C4-2B (cell line): ENCODE measurements around the gene LFNG.
A peak's percentile ranks its signal among the peaks of the same experiment; 100 is the strongest.

Experiments used
- H3K27ac ChIP-seq: fragments of 450-650 bp; 2 replicates; pipeline ENCODE4 v1.5.1; 2017
- CTCF ChIP-seq: fragments of 450-650 bp; conservative IDR thresholded peaks from 2 replicates; pipeline ENCODE4 v1.5.1; 2017; ENCODE audit warnings: mild to moderate bottlenecking
- ZFX ChIP-seq: fragments of 450-650 bp; IDR thresholded peaks from 2 replicates; pipeline ENCODE4 v1.6.1; 2017

Gene LFNG

GRCh38 chr7:2478399-2478785 lies 41.2 kb upstream of the LFNG start:
- H3K27ac ChIP-seq: peak overlapping the region; percentile 79
- TF ChIP-seq CTCF: no peak
- no peak for TF ChIP-seq ZFX

GRCh38 chr7:2478800-2479199 lies 40.8 kb upstream of the LFNG start:
- H3K27ac ChIP-seq: peak overlapping the region; percentile 79
- no peak for TF ChIP-seq CTCF
- no peak for TF ChIP-seq ZFX

- H3K27ac ChIP-seq: peak overlapping the region; percentile 79
- TF ChIP-seq ZFX: no peak
- TF ChIP-seq CTCF: no peak
Observed at GRCh38 chr7:2479276-2480069, 40.1 kb upstream of the LFNG start.

GRCh38 chr7:2480070-2480408 lies 39.5 kb upstream of the LFNG start:
- H3K27ac ChIP-seq: peak overlapping the region; percentile 79
- TF ChIP-seq ZFX (no peak), CTCF (no peak)

GRCh38 chr7:2481195-2481594 lies 38.4 kb upstream of the LFNG start:
- no peak overlapping the region for H3K27ac ChIP-seq
- TF ChIP-seq ZFX: no peak

DNA sequence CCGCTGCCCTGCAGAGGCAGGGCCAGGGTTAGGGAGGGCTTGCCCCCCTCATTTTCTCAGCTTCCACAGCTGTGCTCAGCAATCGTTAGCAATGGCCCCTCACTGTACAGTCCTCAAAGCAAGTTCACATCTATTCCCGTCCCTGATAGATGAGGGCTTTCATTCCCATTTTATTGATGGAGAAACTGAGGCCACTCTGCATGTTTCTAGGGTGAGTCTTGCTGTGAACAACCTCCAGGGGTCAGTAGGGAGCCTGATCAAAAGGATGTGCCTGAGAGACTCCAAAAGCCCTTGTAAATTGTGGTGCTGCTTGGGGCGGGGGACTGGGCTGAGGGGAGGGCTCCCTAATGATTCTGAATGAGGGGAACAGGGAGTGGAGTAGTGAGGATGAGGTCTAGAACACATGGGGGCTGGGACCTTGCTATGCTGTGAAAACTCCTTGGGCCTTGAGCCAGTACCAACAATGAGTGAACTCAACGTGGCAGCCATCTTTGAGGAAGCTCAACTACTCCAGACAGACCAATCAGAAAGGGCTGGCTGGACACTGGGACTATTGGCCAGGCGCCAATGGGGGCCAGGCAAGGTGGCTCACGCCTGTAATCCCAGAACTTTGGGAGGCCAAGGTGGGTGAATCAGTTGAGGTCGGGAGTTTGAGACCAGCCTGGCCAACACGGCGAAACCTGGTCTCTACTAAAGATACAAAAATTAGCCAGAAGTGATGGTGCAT lies 36.7 kb upstream of the LFNG start:
- no peak overlapping the region for H3K27ac ChIP-seq
- TF ChIP-seq ZFX (no peak), CTCF (no peak)

DNA sequence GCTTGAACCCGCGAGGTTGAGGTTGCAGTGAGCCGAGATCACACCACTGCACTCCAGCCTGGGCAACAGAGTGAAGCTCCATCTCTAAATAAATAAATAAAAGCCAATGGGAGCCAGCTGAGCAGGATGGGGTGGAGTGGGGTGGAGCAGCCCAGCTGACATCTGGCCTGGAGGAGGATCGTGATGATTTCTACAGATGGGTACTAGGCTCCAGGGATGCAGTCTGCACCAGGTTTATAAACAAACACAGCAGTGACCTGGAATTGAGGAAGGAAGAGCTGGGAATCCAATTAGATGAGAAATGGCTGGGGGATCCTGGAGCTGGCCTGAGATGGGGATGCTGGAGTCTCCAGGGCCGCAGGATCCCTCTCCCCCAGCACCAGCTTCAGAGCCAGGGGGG lies 36.1 kb upstream of the LFNG start:
- TF ChIP-seq ZFX (no peak), CTCF (no peak)
- H3K27ac ChIP-seq: no peak overlapping the region

GRCh38 chr7:2484868-2485267 lies 34.7 kb upstream of the LFNG start:
- TF ChIP-seq CTCF (no peak), ZFX (no peak)
- H3K27ac ChIP-seq: no peak overlapping the region
